ENCODE results near the gene SUPT5H. TPM values are rescaled to one million over a fixed set of nuclear protein-coding genes. Genes with fewer than 3 reads are reported as not detected.
A peak's percentile ranks its signal among the peaks of the same experiment; 100 is the strongest.

The SUPT5H gene
- total and polyA plus RNA-seq, 10 of the 15 experiments (the other 5 are each of a cell fraction or from before 2014, with no cell fraction given): 27.2 to 194 (median 83.6) TPM

DNA sequence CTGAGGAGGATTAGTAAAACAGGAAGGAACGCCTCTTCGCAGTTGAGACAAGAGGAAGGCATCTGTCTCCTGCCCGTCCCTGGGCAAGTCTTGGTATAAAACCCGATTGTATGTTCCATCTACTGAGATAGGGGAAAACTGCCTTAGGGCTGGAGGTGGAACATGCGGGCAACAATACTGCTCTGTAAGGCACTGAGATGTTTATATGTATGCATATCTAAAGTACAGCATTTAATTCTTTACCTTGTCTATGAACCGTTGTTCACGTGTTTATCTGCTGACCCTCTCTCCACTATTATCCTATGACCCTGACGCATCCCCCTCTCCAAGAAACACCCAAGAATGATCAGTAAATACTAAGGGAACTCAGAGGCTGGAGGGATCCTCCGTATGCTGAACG is 34.5 kb downstream of the SUPT5H start:
- H3K9ac ChIP-seq (ENCODE audit: control insufficient read depth, insufficient read depth, low read length): peak overlapping the region; percentile 75
- TF ChIP-seq FOXM1 (IDR thresholded peaks at IDR 0.05; ENCODE audit: low read depth, low read length) (no peak), RB1 (IDR thresholded peaks at IDR 0.05; ENCODE audit: borderline replicate concordance) (no peak), ZNF384 (IDR thresholded peaks at IDR 0.05; ENCODE audit: borderline replicate concordance, low read depth, low read length) (no peak), SUPT20H (IDR thresholded peaks at IDR 0.05; ENCODE audit: borderline replicate concordance, control insufficient read depth, low read depth, low read length) (no peak), CBX5 (IDR thresholded peaks at IDR 0.05; ENCODE audit: low read depth) (no peak), TCF12 (IDR thresholded peaks at IDR 0.05; ENCODE audit: low read depth, low read length) (no peak)
- ChIA-PET RAD21 (ENCODE audit: unreplicated experiment) (no interaction called here), SMC1A (ENCODE audit: uncharacterized antibody, unreplicated experiment) (interaction anchor here (0.6 to 0.9 kb wide), 2 partner anchors 18 to 152 kb away, joined by 3 to 5 read pairs; no protein-coding TSS in a partner anchor), POLR2A (interaction anchor here (0.6 to 1.0 kb wide), 2 partner anchors 37 to 39 kb away, joined by 3 to 6 read pairs; no protein-coding TSS in a partner anchor), CTCF (no interaction called here)
- H3K27ac ChIP-seq (ENCODE audit: control insufficient read depth, insufficient read depth): peak overlapping the region; percentile 75
- H3K27me3 ChIP-seq (replicated peaks in 1 of 2; ENCODE audit: control insufficient read depth in 2 of 2, insufficient read depth in 2 of 2, low read length in 1 of 2): no peaks in the 10 kb centered on the region
- no peaks in the 10 kb centered on the region for H3K9me3 ChIP-seq (replicated peaks; ENCODE audit: control insufficient read depth, insufficient read depth, low read length)
- in situ Hi-C loops (cut with MboI): loop anchor here (5.0 kb wide), 1 partner anchor 52 kb away; the partner anchor contains the start of gene EID2B
- H3K4me3 ChIP-seq: peak overlapping the region; percentile 85
- intact Hi-C loops (cut with micrococcal nuclease; ENCODE audit: unreplicated experiment): no loop called here
- BruUV-seq (replicated peaks): no TSS peak
- peaks cover 9 to 12% of the 10 kb centered on the region in 2 experiments; a peak in 3 of 4 replicates for H3K36me3 ChIP-seq (ENCODE audit: control insufficient read depth in 2 of 2, insufficient read depth in 2 of 2, low read length in 1 of 2)
- FAIRE-seq (no peak), ATAC-seq (no peak), DNase-seq (ENCODE audit: low read depth, low spot score) (no peak)
- WGBS (ENCODE audit: insufficient coverage, insufficient replicate concordance, low lambda C conversion rate, missing lambda C conversion rate): 38% methylated on average over 10 of the region's 10 CpGs
- peaks cover 22% of the 10 kb centered on the region for H3K79me2 ChIP-seq (ENCODE audit: control insufficient read depth, insufficient read depth, low read length)
- peak overlapping the region; percentile 93 for H2AFZ ChIP-seq (ENCODE audit: control insufficient read depth, low read depth, low read length)
- peak overlapping the region; percentile 99 for H3K4me2 ChIP-seq (ENCODE audit: control insufficient read depth, insufficient read depth)
- H3K4me1 ChIP-seq (ENCODE audit: control insufficient read depth, insufficient read depth, low read length): peaks cover 6% of the 10 kb centered on the region
- no peaks in the 10 kb centered on the region for H4K20me1 ChIP-seq (ENCODE audit: control insufficient read depth, insufficient read depth)

Data from GM12878 (cell line).